Mucosa of descending colon (tissue), 3 donors: ENCODE results near the gene HELZ. TPM values are rescaled to one million over a fixed set of nuclear protein-coding genes. Genes with fewer than 3 reads are reported as not detected.
"Not testable (repeated sequence)": the region's sequence is repeated elsewhere in the genome, so short reads cannot be mapped to it uniquely, and the experiment has no call there.

Experiments
- ATAC-seq: fragments of 200-7000 bp; cut with Tn5 transposase; one replicate; pipeline ENCODE4 v1.9.1; 2020; ENCODE audit warnings: mild to moderate bottlenecking, moderate library complexity
- DNase-seq, 3 donors: peaks; one replicate each; pipeline ENCODE4 v3.0.0-alpha.2; 2020
- H3K36me3 ChIP-seq: fragments of 200-600 bp; one replicate; pipeline ENCODE4 v1.8.0; 2021; ENCODE audit warnings: low read depth, mild to moderate bottlenecking
- H3K4me1 ChIP-seq: fragments of 200-600 bp; one replicate; pipeline ENCODE4 v1.8.0; 2021; ENCODE audit warnings: low read depth, mild to moderate bottlenecking
- H3K4me3 ChIP-seq: fragments of 200-600 bp; one replicate; pipeline ENCODE4 v1.8.0; 2021; ENCODE audit warnings: mild to moderate bottlenecking
- H3K9me3 ChIP-seq: fragments of 200-600 bp; one replicate; pipeline ENCODE4 v1.8.0; 2021; ENCODE audit warnings: mild to moderate bottlenecking
- intact Hi-C, 2 donors: fragments of 100-400 bp; cut with DNase I in 1 of 2; cut with micrococcal nuclease in 1 of 2; formaldehyde crosslinking; loops; one replicate each; pipeline versions ENCODE4 v1.11.0 to v1.11.1; 2022; cut with DNase I, micrococcal nuclease
- total RNA-seq, 3 donors: library from RNA; stranded (reverse); fragmentation: NEBNext Ultra II Directional in 2 of 3; extraction: Animal tissue kit (Norgen Biotek cat#: 25700) in 2 of 3; gene quantifications; one replicate each; pipeline versions ENCODE4 v1.2.1 to v1.2.4, GENCODE V29; 2021 to 2023
- TF ChIP-seq, protein P1 (sequence below): fragments of 200-600 bp; IDR thresholded peaks from one replicate; pipeline ENCODE4 v1.8.0; 2022; ENCODE audit warnings: antibody characterized with exemption, mild to moderate bottlenecking
- donor health status: DM: no; HTN: no; CAD: no; lungs with moderate emphysema.
- donor health status: DM: no; HTN: no; CAD: no.
- donor health status: DM: no; HTN: yes; CAD: no.

The HELZ gene
- total RNA-seq, 3 donors from 2014 or later = 43.2 to 65.3 (median 43.3) TPM

DNA sequence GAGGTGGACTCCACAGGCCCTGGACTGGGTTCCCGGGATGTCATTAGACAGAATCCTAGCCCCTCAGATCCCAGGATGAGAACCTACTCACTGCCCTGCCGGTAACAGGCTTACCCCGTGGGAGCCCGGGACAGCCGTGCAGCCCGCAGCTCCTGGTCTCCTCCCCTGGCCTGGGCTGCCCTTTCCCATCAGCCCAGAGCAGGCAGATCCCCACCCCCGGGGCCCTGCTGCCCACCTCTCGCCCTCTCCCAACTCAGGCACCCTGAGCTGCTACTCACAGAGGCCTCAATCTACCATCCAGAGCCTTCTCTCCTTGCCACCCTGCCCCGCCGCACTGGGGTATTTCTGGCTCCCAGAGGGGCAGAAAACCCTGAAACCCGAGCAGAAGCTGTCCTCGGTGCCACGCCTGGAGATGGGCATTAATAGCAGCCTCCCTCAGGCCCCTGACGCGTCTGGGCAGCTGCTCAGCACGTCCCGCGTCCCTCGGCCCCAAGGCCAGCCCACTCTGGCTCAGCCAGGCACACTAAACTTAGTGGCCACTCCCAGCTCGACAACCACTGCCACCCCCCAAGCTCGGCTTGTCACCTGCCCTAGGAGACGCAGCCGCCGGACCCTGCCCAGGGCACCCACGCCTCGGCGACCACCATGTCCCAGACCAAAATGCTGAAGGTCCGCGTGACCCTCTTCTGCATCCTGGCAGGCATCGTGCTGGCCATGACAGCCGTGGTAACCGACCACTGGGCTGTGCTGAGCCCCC is 200.8 kb downstream of the HELZ start, which contains the start of gene CACNG1:
Gene CACNG1 (plus strand): TSS at position 539 of the 757 bp plus-strand sequence. CDS start 107 bp downstream, at position 646.
- Histone ChIP-seq H3K36me3 (no peaks in the 10 kb centered on the region), H3K9me3 (peaks cover 12% of the 10 kb centered on the region), H3K4me1 (peaks cover 6% of the 10 kb centered on the region), H3K4me3 (no peak within 1 kb of the TSS)
- TF ChIP-seq, protein P1, sequence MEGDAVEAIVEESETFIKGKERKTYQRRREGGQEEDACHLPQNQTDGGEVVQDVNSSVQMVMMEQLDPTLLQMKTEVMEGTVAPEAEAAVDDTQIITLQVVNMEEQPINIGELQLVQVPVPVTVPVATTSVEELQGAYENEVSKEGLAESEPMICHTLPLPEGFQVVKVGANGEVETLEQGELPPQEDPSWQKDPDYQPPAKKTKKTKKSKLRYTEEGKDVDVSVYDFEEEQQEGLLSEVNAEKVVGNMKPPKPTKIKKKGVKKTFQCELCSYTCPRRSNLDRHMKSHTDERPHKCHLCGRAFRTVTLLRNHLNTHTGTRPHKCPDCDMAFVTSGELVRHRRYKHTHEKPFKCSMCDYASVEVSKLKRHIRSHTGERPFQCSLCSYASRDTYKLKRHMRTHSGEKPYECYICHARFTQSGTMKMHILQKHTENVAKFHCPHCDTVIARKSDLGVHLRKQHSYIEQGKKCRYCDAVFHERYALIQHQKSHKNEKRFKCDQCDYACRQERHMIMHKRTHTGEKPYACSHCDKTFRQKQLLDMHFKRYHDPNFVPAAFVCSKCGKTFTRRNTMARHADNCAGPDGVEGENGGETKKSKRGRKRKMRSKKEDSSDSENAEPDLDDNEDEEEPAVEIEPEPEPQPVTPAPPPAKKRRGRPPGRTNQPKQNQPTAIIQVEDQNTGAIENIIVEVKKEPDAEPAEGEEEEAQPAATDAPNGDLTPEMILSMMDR = no peak
- DNase-seq = no peak
- no peak for ATAC-seq
- intact Hi-C loops = no loop called here

DNA sequence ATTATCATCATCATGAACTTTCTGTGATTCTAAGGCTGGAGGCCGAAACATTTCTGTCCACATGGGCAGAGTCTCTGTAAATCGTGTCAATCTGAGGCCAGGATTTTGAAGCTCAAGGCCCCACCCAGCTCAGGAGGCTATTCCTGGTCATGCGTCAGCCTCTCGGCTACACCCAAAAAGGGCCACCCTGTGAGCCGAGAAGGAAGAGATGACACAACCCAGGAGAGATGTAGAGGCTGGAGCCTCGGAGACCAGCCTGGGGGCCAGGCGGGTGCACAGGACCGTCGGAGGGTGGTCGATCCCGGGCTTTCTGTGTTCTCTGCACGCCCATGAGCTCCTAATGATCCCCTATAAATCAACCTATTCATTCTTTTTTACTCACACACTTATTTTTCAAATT is 201.7 kb downstream of the HELZ start:
- Histone ChIP-seq H3K4me3 (no peak overlapping the region), H3K4me1 (peaks cover 6% of the 10 kb centered on the region), H3K9me3 (peaks cover 4% of the 10 kb centered on the region), H3K36me3 (no peaks in the 10 kb centered on the region)
- intact Hi-C loops = no loop called here
- DNase-seq (no peak), ATAC-seq (no peak)
- TF ChIP-seq, protein P1 = no peak

DNA sequence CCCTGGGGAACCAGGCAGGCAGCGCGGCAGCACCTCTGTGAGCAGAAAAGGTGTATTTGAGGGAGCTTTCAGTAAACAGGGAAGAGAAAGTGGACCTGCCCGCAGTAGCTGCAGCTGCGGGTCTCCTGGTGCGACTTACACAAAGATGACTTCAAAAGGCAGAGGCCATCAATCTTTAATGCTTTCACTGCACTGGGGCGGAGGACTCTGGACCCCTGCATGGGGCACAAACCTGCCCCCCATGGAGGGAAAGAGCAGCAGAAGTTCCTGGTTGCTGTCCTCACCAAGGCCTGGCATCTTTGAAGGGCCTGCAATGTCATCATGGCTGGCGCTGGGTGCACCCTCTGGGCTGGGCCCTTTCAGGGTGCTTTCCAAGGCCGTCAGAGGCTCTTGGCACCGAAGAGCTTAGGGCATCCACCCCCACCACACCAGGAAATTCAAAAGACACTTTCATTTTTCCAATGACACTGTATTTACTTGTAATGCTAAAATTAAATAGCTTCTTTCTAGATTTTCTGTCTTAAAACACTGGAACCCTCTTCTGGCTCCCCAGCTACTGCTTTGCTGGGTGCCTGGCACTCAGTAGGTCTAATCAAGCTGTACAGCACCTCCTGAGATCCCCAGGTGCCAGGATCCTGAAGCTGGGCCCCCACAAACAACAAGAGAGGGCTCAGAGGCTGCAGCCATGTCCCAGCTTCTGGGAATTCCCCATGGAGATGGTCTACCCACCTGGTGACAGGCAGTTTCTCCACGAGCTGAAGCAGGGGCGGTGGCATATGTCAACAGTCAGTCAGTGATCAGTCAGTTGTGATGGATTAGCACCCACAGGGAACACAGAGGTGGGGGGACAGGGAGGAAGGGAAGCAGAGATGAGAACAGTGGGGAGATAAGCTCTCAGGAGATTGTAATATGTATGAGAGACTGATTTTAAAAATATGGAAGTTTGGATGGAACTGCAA is 202.8 kb downstream of the HELZ start:
- Histone ChIP-seq H3K36me3 (no peaks in the 10 kb centered on the region), H3K4me3 (no peak overlapping the region), H3K9me3 (no peaks in the 10 kb centered on the region), H3K4me1 (peaks cover 6% of the 10 kb centered on the region)
- ATAC-seq = peak; percentile 38
- TF ChIP-seq, protein P1 = no peak
- intact Hi-C loops = no loop called here
- no peak for DNase-seq

DNA sequence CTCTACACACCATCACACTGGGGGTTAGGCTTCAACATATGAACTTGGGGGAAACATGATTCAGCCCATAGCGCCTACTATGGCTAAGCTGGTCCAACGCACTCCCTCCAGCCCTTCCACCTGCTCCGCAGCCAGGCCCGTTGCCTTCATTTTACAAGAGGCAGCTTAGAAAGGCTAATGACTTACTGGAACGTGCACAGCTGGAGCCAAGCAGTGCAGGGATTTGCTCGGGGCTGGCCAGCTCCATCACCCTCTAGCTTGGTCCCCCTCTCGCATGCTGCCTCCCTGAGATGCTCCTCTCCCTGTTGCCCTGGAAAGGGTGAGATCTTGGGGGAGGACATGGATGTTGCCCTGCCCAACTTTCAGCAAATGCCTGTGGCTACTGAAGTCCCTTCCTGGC is 203.5 kb downstream of the HELZ start:
- no peak for ATAC-seq
- TF ChIP-seq, protein P1 = no peak
- no peak for DNase-seq
- Histone ChIP-seq H3K9me3 (no peaks in the 10 kb centered on the region), H3K4me1 (peaks cover 3% of the 10 kb centered on the region), H3K36me3 (no peaks in the 10 kb centered on the region), H3K4me3 (no peak overlapping the region)
- intact Hi-C loops = no loop called here

DNA sequence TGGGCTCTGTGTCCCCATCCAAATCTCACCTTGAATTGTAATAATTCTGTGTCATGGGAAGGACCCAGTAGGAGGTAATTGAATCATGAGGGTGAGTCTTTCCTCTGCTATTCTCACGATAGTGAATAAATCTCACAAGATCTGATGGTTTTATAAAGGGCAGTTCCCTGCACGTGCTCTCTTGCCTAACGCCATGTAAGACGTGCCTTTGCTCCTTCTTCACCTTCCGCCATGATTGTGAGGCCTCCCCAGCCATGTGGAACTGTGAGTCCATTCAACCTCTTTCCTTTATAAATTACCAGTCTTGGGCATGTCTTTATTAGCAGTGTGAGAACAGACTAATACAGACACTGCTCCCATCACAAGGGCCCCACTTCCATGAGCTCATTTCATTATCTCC is 203.9 kb downstream of the HELZ start:
- intact Hi-C loops, H3K36me3 ChIP-seq, DNase-seq, H3K4me1 ChIP-seq, ATAC-seq, H3K4me3 ChIP-seq, H3K9me3 ChIP-seq: not testable (repeated sequence)

DNA sequence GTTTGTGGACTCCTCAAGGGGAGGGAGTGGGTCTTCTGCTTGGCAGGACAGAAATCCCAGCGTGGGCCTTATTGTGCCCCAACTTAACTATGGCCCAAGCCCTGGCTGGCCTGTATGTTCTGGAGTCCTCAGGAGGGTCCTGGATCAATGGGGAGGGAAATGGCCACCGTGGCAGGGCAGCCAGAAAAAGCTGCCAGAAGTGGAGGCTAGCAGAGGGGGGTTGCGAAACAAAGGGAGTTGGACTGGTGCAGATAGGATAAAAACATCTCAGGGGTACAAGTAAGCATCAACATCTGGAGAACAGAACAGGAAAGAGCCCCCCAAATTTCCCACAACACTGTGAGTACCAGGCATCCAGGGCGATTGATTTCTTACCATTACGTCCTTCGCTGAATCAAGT is 204.3 kb downstream of the HELZ start:
- no peaks in the 10 kb centered on the region for H3K36me3 ChIP-seq
- TF ChIP-seq, protein P1 = no peak
- intact Hi-C loops = no loop called here
- ATAC-seq (no peak), DNase-seq (no peak)
- no peaks in the 10 kb centered on the region for H3K9me3 ChIP-seq
- H3K4me3 ChIP-seq = no peak overlapping the region
- no peaks in the 10 kb centered on the region for H3K4me1 ChIP-seq
